Measurements from ENCODE around the gene DLG2.
"Not testable (repeated sequence)": the region's sequence is repeated elsewhere in the genome, so short reads cannot be mapped to it uniquely, and the experiment has no call there.

Gene DLG2

DNA sequence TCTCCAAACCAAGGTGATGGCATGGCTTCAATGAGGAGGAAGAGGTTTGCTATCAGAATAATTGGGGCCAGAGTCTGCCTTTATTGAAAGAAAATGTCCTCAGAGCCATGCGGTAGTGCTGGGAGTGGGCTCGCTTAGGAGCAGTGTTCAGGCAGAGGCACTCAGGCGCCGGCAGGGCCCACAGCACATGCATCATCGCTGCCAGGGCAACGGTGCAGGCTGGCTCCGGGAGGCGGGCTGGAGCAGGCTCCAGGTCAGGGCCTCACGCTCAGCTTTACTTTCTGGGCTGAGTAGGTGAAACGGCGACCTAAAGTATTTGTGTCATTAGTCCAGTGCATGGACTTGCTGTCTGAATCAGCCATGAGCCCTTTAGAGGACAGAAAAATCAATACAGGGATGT, 2171.1 kb downstream of the DLG2 start:
- no peak for DNase-seq

DNA sequence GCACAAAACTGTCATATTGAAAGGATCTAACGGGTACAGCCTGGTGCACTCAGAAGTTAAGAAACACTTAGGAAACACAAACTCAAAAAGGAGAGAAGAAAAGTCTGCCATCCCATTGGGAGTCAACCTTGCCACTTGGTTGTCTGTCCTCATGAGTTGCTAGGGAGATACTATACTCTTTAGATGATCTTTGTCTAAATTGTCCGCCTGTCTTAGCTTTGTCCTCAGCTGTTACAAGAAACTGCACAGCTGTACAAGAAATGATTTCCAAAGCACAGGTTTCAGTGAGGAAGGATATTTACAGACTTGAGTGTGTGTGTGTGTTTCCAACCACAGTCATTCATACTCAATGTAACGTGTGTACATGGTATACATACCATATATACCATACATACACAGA, 2171.8 kb downstream of the DLG2 start:
- DNase-seq: no peak

DNA sequence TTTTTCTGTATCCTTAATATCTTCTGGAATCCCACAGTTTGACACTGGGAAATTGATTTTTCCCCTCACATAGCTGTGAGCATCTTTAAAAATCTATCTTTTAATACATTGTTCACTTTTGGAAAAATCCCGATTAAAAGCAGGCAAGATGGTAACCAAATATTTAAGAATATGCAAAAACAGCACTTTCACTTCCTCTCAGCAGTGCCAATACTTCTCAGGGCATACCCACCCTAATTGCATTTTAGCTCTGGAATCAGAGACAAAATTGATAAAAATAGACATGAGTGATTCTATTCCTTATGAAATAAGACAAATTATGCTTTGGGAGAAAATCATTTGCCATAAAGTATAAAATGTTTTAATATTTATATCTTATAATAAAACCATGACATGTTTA, 2172.5 kb downstream of the DLG2 start:
- no peak for DNase-seq

DNA sequence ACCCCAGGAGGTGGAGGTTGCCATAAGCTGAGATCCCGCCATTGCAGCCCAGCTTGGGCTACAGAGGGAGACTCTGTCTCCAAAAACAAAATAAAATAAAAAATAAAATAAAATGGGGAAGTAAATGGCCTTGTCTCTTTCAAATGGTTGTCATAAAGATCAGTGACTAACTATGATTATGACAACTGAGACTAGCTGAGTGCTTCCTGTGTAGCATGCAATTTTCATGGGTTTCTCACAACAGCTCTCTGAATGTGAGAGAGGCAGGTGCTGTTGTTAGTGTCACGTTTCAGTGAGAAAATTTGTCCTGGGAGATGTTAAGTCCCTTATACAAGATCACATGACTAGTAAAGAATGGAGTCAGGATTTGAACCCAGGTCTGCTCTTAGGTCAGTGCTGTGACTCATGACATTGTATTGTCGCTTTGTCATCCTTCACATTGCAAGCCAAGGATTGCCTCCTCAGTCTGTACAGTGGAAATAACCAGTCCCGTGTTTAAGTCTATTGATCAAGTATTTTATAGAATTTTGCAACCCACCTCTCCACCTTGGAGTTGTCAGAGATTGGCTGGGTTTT, 2177.7 kb downstream of the DLG2 start:
- no peak for DNase-seq

DNA sequence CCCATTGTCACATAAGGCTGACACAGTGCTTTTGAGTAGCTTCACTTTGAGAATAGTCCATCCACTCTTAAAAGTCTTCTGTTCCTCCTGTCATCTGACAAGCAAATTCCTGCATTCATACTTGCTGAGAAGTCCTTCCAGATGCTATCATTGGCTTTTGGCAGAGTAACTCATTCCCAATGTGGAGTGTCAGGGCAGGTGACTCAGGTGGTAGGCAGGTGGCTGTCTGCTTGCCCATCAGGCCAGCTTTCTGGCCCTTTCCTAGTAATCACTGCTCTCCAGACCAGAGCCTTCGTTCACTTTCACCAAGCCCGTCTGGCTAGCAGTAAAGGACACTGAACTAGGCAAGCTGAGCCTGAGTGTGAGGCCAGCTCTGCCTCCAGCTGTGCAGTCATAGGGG, 2178.5 kb downstream of the DLG2 start:
- DNase-seq: no peak

DNA sequence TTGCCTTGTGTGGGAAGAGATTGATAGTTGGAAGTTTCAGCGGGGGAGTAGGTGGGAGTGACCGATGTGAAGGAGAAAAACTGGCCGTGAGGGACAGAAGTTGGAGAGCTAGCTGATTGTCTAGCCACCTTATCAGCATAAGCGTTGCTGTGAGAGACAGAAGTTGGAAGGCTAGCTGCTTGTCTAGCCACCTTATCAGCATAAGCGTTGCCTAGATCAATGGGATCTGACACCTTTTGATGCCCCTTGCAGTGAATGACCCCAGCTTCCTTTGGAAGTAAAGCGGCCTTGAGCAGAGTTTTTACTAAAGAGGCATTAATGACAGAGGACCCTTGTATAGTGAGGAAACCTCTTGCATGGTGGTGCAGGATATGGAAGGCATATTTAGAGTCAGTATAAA, 2183.3 kb downstream of the DLG2 start:
- not testable (repeated sequence) for DNase-seq

DNA sequence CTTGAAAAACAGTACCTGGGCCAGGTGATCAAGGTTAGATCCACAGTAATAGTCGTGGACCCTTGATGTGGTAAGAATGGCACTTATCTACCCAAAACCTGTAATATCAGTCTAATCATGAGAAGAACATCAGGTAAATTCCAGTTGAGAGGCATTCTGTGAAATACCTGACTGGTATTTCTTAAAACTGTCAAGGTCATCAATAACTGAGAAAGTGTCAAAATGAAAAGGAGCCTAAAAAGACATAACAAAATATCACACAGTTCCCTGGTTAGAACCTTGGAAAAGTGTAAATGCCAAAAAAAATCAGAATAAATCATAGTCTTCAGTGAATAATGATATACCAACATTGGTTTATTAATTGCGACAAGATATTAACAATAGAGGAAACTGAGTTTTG, 2185.5 kb downstream of the DLG2 start:
- no peak for DNase-seq

DNA sequence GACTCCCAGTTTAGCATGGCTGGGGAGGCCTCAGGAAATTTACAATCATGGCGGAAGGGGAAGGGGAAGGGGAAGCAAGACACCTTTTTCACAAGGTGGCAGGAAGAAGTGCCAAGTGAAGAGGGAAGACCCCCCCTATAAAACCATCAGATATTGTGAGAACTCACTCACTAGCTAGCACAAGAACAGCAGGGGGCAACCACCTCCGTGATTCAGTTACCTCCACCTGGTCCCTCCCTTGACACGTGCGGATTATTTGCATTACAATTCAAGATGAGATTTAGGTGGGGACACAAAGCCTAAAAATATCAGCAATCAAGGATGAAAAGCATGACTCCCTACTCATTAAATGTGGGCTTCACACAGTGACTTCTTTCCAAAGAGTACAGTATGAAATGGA, 2186.0 kb downstream of the DLG2 start:
- DNase-seq: no peak

DNA sequence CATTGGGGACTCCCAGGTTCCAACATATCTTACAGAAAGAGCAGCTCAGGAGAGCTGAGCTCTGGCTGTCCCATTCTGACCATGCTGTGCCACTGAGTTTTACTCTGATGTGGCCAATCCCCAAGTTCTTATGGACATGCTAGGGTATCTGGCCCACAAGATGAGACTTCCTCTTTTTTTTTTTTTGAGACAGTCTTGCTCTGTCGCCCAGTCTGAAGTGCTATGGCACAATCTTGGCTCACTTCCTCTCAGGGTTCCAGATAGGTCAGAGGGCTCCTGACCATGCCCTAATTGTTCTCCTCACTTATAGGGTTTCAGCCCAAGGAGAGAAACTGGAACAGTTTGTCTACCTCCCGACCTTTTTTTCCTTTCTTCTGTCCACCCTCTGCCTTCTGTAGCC, 2188.7 kb downstream of the DLG2 start:
- DNase-seq: no peak

DNA sequence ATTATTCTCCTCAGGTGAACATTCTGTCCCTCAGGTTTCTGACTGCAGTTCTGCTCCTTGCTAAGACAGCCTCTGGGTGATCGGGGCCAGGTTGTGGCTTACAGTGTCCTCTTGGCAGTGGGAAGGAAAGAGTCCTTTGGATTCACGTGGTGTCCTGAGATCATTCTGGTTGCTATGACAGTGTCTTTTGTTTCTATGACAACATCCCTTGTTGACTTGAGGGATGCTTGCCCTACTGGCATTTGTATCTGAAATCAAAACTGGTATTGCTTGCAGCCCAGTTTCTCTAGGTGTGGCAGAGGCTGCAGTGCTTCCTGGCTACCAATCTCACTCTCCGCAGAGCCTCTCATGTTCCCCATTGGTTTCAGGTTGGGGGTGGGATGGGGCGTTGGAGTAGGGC, 2189.2 kb downstream of the DLG2 start:
- DNase-seq: no peak

DNA sequence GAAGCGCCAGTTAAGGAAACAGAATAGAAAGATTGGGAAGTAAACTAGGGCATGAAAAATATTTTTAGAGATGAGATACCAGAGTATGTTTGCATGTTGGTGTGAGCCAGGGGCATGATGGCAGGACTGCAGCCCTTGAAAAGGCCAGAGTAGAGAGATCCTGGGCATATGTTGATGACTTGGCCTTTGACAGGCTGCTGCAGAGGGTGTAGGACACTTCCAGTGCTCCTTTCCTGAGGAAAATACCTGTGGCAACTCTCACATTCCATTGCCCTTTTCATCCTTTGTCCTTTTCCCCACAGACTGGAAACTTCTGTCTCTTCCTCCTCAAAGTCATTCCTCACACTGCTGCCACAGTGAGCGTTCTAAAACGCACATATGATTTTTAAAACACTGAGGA, 2190.3 kb downstream of the DLG2 start:
- no peak for DNase-seq

DNA sequence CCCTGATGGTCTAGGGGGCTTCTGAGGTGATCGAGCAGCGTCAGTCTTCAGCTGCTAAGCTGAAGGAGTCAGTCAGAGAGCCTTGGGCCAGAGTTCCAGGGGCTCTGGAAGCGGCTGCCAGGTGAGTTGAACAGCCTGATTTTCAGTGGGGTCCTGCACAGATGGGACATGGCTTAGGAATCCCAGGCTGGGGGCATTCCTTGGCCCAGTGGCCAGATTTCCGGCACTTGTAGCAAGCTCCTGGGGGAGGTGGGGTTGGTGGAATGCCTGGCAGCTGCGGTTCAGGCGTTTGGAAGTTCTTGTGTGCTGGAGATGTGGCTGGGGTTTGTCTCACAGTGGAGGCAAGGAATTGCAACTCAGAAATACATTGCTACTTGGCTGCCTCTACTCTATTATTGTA, 2192.3 kb downstream of the DLG2 start:
- DNase-seq: not testable (repeated sequence)

DNA sequence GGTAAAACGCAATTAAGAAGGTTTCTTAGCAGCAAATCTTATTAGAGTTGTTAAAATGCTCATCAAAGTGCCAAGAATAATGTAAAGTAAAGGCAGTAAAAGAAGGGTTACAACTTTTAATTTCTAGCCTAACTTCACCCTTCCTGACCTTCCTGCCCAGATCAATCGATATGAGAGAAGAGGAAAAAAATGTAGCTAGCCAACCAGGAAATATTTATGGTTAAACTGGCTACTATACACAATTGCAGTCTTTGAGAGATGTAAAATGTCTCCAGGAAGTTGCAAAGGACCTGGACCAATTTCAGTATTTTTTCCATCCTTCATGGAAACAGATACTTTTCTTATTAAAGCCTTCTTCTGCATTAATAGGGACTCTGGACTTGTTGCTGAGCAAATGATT, 2199.2 kb downstream of the DLG2 start:
- DNase-seq: no peak

DNA sequence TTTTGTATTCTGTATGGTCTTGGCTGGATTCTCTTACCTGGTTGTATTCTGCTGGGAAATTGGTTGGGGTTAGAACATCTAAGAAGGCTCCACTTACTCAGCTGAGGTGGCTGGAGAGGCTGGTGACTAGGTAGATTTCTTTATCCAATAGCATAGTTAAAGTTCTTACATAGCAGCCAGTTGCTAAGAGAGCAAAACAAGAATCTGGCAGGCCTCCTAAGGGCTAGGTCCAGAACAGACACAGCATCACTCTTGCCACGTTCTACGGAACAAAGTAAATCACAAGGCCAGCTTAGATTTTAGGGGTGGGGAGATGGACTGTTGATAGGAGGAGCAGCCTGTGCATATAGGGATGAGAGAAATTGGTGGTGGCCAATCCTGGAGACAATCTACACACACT, 2199.6 kb downstream of the DLG2 start:
- DNase-seq: no peak

DNA sequence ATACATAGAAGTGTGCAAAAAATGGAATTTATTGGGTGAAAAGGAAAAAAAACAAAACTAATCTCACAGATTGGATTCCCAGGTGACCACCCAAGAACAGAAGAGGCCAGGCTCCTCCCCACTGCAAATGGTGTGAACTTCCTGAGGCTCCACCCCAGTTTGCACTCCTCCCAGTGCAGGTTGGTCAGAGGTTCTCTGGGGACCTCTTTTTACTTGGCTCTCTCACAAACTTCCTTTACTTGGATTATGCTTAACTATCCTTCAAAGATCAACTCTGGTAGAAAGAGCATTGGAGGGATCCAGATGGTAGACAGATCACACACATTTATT, 2202.0 kb downstream of the DLG2 start:
- no peak for DNase-seq

DNA sequence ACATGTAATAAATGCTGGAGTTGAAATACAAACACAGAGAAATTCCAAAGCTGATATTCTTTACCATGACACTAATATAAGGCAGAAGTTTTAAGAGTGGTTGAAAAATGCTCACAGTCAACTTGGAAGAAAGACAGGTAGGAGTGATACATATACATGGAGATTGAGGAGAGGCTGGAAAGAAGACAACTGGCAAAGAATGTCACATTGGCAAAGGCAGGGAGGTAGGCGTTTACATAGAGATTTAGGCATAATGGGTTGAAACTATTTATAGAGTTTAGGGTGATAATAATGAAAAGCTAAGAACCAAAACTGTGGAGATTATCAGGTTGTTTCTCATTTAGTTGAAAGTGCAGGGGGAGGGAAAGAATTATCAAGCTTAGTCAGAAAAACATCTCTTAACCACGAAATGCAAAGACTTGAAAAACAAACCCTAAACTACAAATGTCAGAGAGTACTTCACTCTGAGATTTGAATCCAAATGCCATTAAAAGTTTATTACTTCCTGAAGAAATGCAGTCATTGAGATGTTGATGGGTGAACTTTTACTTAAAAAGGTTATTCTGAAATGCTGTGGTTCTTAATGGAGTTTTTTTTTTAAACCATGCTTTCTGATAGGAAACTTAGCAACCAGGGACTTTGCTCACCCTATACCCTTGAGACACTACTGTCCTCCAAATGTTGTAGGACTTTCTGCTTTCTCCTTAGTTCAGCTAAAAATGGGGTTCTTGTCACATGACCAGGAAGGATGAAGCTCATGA, 2202.6 kb downstream of the DLG2 start:
- DNase-seq: no peak

DNA sequence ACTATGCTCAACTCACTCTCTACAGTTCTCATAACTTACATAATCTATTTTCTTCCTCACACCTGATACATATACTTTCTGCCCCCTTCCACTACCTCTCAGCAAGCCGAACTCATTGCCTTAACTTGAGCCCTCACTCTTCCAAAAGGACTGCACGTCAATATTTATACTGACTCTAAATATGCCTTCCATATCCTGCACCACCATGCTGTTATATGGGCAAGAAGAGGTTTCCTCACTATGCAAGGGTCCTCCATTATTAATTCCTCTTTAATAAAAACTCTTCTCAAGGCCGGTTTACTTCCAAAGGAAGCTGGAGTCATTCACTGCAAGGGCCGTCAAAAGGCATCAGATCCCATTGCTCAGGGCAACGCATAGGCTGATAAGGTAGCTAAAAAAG, 2204.5 kb downstream of the DLG2 start:
- DNase-seq: not testable (repeated sequence)

DNA sequence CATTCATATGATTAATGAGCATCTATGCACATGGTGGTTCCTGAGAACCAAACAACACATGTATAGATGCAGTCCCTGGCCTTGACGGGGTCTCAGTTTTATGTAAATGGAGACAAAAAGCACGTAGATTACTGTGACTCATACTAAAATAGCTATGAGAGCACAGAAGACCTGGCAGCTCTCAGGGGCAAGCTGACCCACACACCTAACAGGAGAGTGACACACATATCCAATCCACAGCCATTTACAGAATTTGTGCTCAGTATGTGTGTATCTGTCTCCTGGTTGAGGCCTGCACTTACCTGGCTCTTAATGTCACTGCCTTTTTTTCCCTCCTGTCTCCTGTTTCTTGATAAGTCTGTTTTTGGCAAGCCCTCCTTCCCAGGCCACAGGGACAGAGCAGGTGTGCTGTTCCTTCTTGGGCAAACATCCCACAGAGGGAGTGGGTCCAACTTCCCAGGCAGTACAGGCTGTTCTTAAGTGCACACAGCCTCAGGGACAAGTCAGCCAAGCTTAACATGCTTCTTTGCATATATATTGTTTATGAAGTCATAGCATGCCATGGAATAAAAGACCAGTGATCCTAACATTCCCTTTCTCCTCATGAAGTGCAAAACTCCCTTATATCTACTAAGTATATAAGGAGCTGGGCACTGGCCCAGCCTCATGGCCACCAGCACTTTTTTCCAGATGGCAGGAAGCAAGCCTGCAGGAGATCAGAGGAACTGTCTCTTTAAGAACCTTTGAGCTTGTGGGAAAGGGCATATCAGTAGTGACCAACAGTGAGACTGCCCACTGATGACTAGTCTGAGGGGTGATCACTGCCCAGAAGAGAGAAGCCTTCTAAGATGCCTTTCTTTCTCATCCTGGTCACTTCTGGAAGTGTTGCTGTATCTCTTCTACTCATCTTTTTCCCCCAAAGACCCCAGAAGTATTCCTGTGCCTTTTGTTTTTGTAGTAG, 2216.3 kb downstream of the DLG2 start:
- no peak for DNase-seq

DNA sequence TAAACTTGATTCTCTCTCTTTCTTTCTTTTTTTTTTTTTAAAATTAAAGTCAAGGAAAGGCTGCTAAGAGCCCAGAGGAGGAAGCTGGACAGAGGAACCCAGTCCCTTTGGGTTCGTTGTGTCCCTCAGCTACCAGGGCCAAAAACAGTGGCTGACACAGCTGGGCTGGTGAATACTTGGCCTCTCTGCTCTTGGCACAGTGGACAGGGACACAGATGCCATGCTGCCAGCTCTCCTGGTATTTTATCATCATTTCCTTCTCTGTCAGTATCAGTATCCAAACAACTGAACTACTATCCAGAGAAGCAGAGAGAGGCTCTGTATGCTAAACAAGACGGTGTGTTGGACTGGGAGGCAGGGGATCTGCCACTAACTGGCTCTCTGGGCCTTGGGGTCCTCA, 2217.3 kb downstream of the DLG2 start:
- no peak for DNase-seq

DNA sequence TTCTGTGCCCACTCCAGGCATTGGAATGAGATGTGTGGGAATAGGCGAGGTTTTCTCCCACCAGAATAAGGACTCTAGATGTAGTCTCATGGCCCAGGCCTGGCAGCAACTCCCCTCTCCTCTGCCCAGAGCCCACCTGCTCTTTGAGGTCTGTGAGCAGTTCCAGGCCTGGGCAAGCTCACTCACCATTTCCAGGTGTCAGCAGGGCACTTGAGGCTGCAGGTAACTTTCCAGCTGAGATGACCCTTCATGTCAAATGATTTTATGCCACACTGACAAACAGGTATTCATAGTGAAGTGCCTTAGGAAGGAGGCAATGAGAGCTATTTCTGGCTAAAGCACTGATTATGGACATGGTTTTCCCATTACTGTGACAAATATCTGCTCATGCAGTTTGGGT, 2217.7 kb downstream of the DLG2 start:
- no peak for DNase-seq

DNA sequence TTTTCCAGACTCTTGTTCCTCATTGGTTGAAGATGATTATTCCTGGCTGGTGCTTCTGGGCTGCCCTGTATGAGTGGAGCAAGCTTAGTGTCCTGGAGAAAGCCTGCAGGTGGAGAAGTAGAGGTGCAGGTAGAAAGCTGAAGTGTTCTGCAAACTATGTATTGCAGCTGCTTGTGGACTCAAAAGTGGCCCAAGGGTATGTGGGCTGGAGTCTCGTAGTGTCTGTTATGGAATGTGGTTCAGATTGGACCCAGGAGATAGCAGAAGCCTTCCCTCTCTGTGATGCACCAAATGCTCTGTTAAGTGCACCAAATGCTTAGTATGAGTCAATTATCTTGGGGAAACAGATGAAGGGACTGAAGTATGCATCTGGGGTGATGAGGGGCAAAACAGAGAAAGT, 2218.2 kb downstream of the DLG2 start:
- DNase-seq: no peak
